Stimulated activated CD8-positive, alpha-beta memory T cell treated with anti-CD3 and anti-CD28 coated beads, Interleukin-2, amount 100 ng/mL, for 1 hour (primary cell): Measurements from ENCODE around the gene SLC6A11.

Experiments
- DNase-seq, 2 donors: peaks; one replicate each; pipeline ENCODE4 v3.0.0-alpha.2; 2020; ENCODE audit warnings: low read depth in 2 of 2

The SLC6A11 gene

DNA sequence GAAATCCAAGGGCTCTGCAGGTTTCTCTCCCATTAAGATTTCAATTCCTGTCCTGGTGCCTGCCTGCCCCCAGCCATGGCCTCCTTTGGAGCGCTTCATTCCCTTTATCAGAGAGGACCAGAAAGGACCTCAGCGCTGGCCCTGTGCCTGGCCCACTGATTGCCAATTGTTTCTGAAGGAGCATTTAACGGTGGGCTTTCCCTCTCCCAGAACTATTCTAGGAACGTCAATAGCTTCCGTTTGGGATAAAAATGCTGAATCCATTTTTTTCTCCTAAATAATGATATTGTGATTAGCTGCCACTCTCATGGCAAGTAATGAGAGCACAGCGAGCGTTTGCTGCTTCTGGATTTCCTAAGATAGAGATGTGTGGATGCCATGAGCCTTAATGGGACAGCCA, 164.3 kb downstream of the SLC6A11 start:
- no peak for DNase-seq

GRCh38 chr3:10981031-10981430, 165.0 kb downstream of the SLC6A11 start:
- no peak for DNase-seq

DNA sequence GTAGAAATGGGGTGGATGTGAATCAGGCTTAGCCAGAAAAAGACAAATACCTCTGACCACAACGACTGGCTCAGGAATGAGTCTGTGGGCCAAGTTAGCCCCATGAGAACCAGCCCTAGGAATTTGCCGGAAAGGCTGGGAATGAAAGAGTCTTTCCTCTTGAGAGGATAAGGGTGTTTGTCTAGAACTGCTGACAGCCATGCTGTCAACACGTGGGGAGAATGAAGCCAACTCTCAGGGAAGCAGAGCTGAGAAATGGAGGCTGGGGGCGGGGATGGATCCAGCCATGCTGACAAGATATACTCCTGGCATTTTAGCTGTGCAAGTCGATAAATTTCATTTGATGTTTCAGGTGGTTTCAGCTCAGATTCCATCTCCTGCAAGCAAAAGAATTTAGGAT, 165.9 kb downstream of the SLC6A11 start:
- no peak for DNase-seq

GRCh38 chr3:10982782-10983181, 166.8 kb downstream of the SLC6A11 start:
- no peak for DNase-seq

DNA sequence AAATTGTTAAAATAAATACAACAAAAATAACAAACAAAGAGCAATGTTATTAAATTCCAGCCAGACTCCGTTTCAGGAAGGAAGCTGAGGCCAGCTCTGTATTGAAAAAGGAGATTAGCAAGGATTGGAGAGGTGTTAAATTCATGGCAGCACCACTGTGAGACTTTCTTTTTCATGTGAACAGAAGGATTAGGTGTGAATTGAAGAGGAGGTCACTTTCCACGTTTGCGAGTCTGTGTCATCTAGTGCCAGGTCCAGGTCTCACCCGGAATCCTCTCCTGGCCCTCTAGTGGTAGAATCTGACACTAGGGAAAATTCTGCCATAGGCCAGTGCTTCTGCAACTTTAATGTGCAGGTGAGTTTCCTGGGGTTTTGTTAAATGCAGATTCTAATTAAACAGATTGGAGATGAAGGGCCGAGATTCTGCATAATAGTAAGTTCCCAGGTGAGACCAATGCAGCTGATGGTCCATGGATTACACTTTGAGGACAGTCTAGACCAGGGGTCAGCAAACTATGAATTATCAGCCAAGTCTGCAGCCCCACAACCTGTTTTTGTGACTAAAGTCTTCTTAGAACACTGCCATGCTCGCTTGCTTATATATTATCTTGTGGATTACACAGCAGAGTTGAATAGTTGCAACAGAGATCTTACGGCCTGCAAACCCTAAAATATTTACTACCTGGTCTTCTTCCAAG, 167.3 kb downstream of the SLC6A11 start:
- no peak for DNase-seq

DNA sequence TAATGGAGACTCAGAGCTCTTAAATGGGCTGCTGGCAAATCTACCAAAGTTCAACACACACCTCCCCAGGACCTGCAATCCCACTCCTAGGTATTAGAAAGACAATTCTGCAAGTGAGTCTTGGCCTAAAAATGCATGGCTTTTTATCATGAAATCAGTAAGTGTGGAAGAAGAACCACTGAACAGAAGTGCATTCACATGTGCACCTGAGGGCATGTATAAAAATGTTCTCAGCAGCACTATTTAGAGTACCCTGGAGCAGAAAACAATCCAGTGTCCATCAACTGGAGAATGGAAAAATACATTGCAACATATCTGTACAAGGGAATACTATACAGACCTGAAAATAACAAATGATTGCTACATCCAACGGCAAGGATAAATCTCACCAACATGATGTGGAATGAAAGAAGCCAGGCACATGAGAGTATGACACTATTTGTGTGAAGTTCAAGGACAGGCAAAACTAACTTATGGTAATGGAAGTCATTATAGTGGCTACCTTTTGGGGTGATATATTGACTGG, 168.4 kb downstream of the SLC6A11 start:
- no peak for DNase-seq

GRCh38 chr3:10985181-10985580, 169.2 kb downstream of the SLC6A11 start:
- DNase-seq = no peak

DNA sequence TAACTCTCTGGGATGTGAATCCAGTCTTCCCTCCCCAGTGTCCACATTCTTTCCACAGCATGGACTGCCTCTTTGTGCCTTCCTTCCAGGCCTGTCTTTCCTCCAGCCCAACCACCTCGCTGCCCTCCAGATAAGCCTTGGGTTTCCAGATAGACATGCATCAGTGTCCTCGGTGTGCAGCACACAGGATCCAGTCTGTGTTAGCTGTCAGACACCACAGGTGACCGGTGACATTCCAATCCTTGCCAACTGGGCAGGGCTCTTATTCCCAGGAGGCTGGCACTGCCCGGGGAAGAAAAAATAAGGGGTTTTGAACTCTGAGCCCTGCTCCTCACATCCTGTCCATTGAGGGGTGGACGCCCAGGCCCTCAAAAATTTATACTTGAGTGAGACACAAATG, 170.6 kb downstream of the SLC6A11 start:
- no peak for DNase-seq

- DNase-seq = no peak
Measured at GRCh38 chr3:10988001-10988665, 172.1 kb downstream of the SLC6A11 start.

GRCh38 chr3:10988991-10989484, 173.0 kb downstream of the SLC6A11 start:
- no peak for DNase-seq
